Endodermal cell (in vitro differentiated cells): ENCODE data around the gene GLRA3. TPM values are rescaled to one million over a fixed set of nuclear protein-coding genes. Genes with fewer than 3 reads are reported as not detected.

Experiments
- DNase-seq: peaks from one replicate; pipeline ENCODE4 v3.0.0-alpha.2; 2017
- H3K27ac ChIP-seq: 2 replicates; pipeline ENCODE4 v1.5.1; 2013; ENCODE audit warnings: mild to moderate bottlenecking, low read depth, low read length, moderate library complexity
- H3K27me3 ChIP-seq: 2 replicates; pipeline ENCODE4 v1.6.1; 2013; ENCODE audit warnings: mild to moderate bottlenecking, low read length, moderate library complexity; ENCODE audit not compliant: insufficient read depth, control insufficient read depth, poor library complexity, severe bottlenecking
- H3K36me3 ChIP-seq: 2 replicates; pipeline ENCODE4 v1.7.0; 2013; ENCODE audit warnings: mild to moderate bottlenecking, low read length, moderate library complexity; ENCODE audit not compliant: control insufficient read depth, insufficient read depth
- H3K4me1 ChIP-seq: one replicate; pipeline ENCODE4 v1.7.0; 2013; ENCODE audit warnings: low read length; ENCODE audit not compliant: control insufficient read depth, insufficient read depth
- H3K4me3 ChIP-seq: 2 replicates; pipeline ENCODE4 v1.5.1; 2013; ENCODE audit warnings: mild to moderate bottlenecking, low read length, moderate library complexity
- H3K9ac ChIP-seq: 2 replicates; pipeline ENCODE4 v1.6.1; 2013; ENCODE audit warnings: mild to moderate bottlenecking, low read length, moderate library complexity; ENCODE audit not compliant: poor library complexity, severe bottlenecking; ENCODE audit errors: extremely low read depth
- H3K9me3 ChIP-seq: 2 replicates; pipeline ENCODE4 v1.6.1; 2013; ENCODE audit warnings: mild to moderate bottlenecking, low read length, moderate library complexity; ENCODE audit not compliant: control insufficient read depth
- H3K27ac Mint-ChIP-seq: 2 replicates; pipeline ENCODE4 v1.8.0; 2020; ENCODE audit warnings: mixed read lengths
- H3K27me3 Mint-ChIP-seq: 2 replicates; pipeline ENCODE4 v1.8.0; 2021; ENCODE audit warnings: mild to moderate bottlenecking, mixed read lengths; ENCODE audit not compliant: insufficient read depth
- H3K36me3 Mint-ChIP-seq: 2 replicates; pipeline ENCODE4 v1.8.0; 2020; ENCODE audit warnings: low read depth, mixed read lengths
- H3K4me1 Mint-ChIP-seq: 2 replicates; pipeline ENCODE4 v1.8.0; 2020; ENCODE audit warnings: mixed read lengths
- H3K4me3 Mint-ChIP-seq: 2 replicates; pipeline ENCODE4 v1.8.0; 2020; ENCODE audit warnings: mild to moderate bottlenecking, moderate library complexity, mixed read lengths
- H3K9me3 Mint-ChIP-seq: 2 replicates; pipeline ENCODE4 v1.8.0; 2020; ENCODE audit warnings: mild to moderate bottlenecking, mixed read lengths
- WGBS, 2 experiments: methylation state at CpG; one replicate each; pipeline versions ENCODE4 v1.1.5 to v1.1.7; 2013; ENCODE audit warnings: missing lambda C conversion rate in 2 of 2, mixed read lengths in 1 of 2; ENCODE audit not compliant: insufficient coverage in 1 of 2, insufficient read length in 1 of 2; 5-methylcytosine and 5-hydroxymethylcytosine counted together
- total RNA-seq, 2 donors: library from RNA; stranded (reverse); fragmentation: NEBNext Ultra II Directional in 1 of 2; extraction: Animal tissue kit (Norgen Biotek cat#: 25700) in 1 of 2; gene quantifications; 2 replicates in 1 of 2; 3 replicates in 1 of 2; pipeline ENCODE4 v1.2.1, GENCODE V29; 2021
- TF ChIP-seq, protein P1 (sequence below): fragments of 200-600 bp; sonication (generic); conservative IDR thresholded peaks from 2 replicates; pipeline ENCODE4 v1.5.0; 2021; ENCODE audit warnings: antibody characterized with exemption, mild to moderate bottlenecking

Gene GLRA3
- total RNA-seq, 2 donors from 2014 or later: 0.11 TPM; not detected in 1

DNA sequence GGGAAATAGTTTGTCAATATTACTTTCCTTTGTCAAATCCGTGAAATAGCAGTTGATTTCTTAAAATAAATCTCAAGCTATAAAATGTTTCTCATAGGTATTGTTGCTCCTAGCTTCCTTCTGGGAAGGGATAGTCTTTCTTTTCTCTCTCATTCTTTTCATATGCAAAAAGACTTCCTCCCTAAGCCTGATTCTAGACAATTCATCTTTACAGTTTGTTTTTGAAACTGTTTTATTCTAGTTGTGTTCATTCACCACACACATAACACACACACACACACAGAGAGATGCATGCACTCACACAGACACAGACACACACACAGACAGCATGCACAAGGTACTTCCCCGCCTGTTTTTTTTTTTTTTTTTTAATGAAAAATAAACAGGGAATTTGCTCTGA is 18.2 kb downstream of the GLRA3 start:
- Histone ChIP-seq H3K27me3 (no peaks in the 10 kb centered on the region), H3K27ac (no peak overlapping the region), H3K9me3 (peaks cover 18% of the 10 kb centered on the region), H3K36me3 (no peaks in the 10 kb centered on the region), H3K9ac (no peak overlapping the region), H3K4me3 (no peak overlapping the region), H3K4me1 (no peaks in the 10 kb centered on the region)
- Mint-ChIP-seq H3K9me3 (peaks cover 22% of the 10 kb centered on the region), H3K27me3 (no peaks in the 10 kb centered on the region), H3K36me3 (no peaks in the 10 kb centered on the region), H3K4me3 (no peak overlapping the region), H3K27ac (peak overlapping the region; percentile 28), H3K4me1 (peaks cover 3% of the 10 kb centered on the region)
- 83% methylated on average over 2 of the region's 2 CpGs; no CpG with 5 or more reads in 1 of the 2 experiments for WGBS, 2 experiments
- TF ChIP-seq, protein P1, sequence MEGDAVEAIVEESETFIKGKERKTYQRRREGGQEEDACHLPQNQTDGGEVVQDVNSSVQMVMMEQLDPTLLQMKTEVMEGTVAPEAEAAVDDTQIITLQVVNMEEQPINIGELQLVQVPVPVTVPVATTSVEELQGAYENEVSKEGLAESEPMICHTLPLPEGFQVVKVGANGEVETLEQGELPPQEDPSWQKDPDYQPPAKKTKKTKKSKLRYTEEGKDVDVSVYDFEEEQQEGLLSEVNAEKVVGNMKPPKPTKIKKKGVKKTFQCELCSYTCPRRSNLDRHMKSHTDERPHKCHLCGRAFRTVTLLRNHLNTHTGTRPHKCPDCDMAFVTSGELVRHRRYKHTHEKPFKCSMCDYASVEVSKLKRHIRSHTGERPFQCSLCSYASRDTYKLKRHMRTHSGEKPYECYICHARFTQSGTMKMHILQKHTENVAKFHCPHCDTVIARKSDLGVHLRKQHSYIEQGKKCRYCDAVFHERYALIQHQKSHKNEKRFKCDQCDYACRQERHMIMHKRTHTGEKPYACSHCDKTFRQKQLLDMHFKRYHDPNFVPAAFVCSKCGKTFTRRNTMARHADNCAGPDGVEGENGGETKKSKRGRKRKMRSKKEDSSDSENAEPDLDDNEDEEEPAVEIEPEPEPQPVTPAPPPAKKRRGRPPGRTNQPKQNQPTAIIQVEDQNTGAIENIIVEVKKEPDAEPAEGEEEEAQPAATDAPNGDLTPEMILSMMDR: no peak
- DNase-seq: no peak

DNA sequence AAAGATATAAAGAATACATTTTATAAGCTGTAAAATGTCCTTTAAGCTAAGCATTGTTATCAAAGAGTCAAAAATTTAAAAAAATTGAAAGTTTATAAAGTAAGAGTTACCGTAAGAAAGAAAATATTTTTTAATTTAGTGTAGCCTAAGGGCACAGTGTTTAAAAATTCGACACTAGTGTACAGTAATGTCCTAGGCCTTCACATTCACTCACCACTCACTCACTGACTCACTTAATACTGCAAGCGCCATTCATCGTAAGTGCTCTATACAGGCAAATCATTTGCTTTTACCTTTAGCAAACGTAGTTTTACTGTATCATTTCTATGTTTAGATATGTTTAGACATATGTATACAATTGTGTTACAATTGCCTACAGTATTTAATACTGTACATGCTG is 20.2 kb downstream of the GLRA3 start:
- H3K9me3 ChIP-seq: no peaks in the 10 kb centered on the region
- no peaks in the 10 kb centered on the region for H3K27me3 ChIP-seq
- no peak for DNase-seq
- Mint-ChIP-seq H3K27ac (no peak overlapping the region), H3K27me3 (no peaks in the 10 kb centered on the region), H3K4me1 (peaks cover 3% of the 10 kb centered on the region), H3K9me3 (peaks cover 2% of the 10 kb centered on the region), H3K4me3 (no peak overlapping the region), H3K36me3 (no peaks in the 10 kb centered on the region)
- H3K9ac ChIP-seq: no peak overlapping the region
- no peaks in the 10 kb centered on the region for H3K4me1 ChIP-seq
- no peak overlapping the region for H3K4me3 ChIP-seq
- TF ChIP-seq, protein P1: no peak
- H3K36me3 ChIP-seq: no peaks in the 10 kb centered on the region
- H3K27ac ChIP-seq: no peak overlapping the region
- WGBS, 2 experiments: 94% methylated on average over 4 of the region's 5 CpGs; no CpG with 5 or more reads in 1 of the 2 experiments

DNA sequence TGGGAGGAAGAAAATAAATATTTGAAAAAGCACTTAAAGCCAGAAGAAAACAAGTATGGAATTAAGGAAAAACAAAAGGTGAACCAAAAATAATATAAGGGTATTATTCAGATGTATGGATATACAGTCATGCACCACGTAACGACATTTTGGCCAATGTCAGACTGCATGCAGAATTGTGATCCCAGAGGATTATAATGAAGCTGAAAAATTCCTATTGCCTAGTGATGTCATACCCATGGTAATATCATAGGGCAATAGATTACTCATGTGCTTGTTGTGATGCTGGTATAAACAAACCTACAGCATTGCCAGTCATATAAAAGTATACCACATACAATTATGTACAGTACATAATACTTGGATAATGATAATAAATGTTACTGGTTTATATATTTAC is 20.9 kb downstream of the GLRA3 start:
- no peaks in the 10 kb centered on the region for H3K27me3 Mint-ChIP-seq
- H3K27me3 ChIP-seq: no peaks in the 10 kb centered on the region
- no peaks in the 10 kb centered on the region for H3K4me1 ChIP-seq
- no peak overlapping the region for H3K27ac ChIP-seq
- no peak overlapping the region for H3K4me3 Mint-ChIP-seq
- WGBS, 2 experiments: 88 to 92% methylated on average over 2 of the region's 2 CpGs
- H3K9ac ChIP-seq: no peak overlapping the region
- no peaks in the 10 kb centered on the region for H3K9me3 ChIP-seq
- H3K36me3 ChIP-seq: no peaks in the 10 kb centered on the region
- no peak for DNase-seq
- peaks cover 3% of the 10 kb centered on the region for H3K4me1 Mint-ChIP-seq
- TF ChIP-seq, protein P1: no peak
- H3K27ac Mint-ChIP-seq: no peak overlapping the region
- H3K9me3 Mint-ChIP-seq: no peaks in the 10 kb centered on the region
- H3K4me3 ChIP-seq: no peak overlapping the region
- no peaks in the 10 kb centered on the region for H3K36me3 Mint-ChIP-seq
